Measurements from ENCODE around the gene RAI1.
A peak's percentile ranks its signal among the peaks of the same experiment; 100 is the strongest.
"Not testable (repeated sequence)": the region's sequence is repeated elsewhere in the genome, so short reads cannot be mapped to it uniquely, and the experiment has no call there.

RAI1 gene

DNA sequence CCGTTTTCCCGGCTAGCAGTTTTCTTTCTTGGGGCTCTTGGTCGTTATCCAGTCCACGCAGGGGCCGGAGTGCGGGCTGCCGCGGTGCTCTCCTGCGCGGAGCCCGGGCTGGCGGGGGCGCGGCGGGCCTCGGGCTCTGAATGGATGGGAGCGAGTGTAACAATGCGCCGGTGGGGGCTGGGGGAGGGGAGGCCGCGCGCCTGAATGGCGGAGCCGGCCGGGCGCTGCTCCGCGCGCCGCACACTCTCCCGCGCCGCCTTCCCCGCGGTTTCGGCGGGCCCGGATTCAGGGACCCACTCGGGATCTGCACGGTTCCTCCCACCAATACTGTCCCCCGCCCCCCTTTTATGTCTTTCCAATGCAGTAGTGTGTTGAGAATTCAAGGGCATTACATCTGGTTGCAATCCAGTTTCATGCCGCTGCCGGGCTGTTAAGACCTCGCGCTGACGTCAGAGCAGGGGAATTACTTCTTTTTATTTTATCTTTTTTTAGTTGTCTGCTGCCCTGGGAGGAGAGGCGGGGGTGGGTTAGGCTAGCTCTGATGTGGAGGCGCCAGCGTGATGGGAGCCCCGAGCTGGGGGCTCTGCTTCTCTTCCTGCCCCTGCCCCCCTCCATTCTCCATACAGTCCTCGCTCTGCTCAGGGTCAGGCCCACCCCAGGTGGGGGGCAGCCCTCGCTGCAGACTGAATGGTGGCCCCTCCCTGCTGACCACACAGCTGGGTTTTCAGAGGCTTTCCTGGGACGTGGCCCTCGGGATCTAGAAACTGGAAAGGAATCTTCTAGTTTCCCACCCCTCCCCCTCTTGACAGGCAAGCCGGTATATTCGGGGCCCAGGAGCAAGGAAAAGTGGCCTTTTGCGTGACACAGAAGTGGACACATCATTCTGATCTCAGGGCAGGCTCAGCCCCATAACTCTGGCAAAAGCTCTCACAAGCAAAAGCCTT lies 1.8 kb downstream of the RAI1 start:
- no peaks in the 10 kb centered on the region for H3K9me3 Mint-ChIP-seq

DNA sequence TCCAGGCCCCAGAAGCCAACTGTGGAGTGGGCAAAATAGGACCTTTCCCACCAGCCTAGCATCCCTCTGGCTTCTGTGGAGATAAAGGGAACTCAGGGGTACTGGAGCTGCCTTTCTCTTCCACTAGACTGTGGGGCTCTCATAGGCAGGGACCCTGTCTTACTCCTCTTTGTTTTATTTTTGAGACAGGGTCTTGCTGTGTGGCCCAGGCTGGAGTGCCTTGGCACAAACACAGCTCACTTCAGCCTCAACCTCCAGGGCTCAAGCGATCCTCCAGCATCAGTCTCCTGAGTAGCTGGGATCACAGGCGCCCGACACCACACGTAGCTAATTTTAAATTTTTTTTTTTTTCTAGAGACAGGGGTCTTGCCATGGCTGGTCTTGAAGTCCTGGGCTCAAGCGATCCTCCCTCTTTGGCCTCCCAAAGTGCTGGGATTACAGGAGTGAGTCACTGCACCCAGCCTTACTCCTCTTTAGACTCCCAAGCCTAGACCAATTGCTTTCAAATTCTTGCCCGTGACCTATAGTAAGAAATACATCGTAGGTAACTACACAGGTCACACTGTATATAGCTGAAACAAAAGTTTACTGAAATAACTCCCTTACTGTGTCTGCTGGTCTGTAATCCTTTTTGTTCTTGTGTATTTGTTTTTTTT lies 2.6 kb downstream of the RAI1 start:
- Mint-ChIP-seq H3K27me3 (no peaks in the 10 kb centered on the region), H3K9me3 (no peaks in the 10 kb centered on the region), H3K4me1 (peaks cover 34% of the 10 kb centered on the region), H3K27ac (peak overlapping the region; percentile 12), H3K36me3 (ENCODE audit: low read depth) (peaks cover 1% of the 10 kb centered on the region), H3K4me3 (peak overlapping the region; percentile 84)
- no peak for ATAC-seq
- no peak for DNase-seq

More for the DNA sequence above, 1.8 kb downstream of the RAI1 start:
- peaks cover 34% of the 10 kb centered on the region for H3K4me1 Mint-ChIP-seq
- H3K27me3 Mint-ChIP-seq = no peaks in the 10 kb centered on the region
- ATAC-seq = peak; percentile 53
- DNase-seq = peak; percentile 78
- peak overlapping the region; percentile 84 for H3K27ac Mint-ChIP-seq
- H3K36me3 Mint-ChIP-seq (ENCODE audit: low read depth) = peaks cover 1% of the 10 kb centered on the region
- peak overlapping the region; percentile 84 for H3K4me3 Mint-ChIP-seq

DNA sequence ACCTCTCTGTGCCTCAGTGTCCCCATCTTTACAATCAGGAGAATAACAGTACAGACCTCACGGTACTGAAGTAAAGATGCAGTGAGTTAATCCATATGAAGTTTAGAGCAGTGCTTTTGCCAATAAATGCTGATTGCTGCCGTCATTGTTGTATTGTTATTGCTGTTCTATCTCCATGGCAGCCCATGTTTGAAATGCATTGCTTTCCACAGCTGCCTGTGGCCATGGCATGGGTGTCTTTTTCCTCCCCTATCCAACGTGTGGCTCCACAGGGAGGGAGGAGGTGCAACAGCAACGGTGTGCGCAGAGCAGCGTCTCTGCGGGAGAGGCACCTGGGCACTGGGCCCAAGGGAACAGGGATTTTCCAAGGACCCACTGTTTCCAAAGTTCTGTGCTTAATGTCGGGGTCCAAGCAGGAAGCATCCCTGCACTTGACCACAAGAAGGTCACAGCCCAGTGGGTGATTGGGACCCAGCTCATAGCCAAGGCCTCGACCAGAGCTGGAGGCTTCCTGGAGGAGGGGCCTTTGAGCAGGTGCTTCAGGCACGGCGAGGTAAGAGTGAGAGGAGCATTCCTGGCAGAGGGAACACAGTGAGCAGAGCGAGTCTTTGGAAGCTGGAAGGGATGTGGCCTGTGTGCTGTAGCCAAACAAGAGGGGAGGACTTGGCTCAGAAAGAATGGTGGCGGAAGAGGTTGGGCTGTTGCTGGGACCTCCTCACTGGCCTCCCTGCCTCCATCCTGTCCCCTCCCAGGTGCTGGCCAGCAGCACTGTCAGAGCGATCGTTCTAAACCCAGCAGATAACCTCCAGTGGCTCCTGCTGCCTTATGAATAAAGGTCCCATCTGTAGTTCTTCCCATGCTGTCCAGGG lies 3.9 kb downstream of the RAI1 start:
- Mint-ChIP-seq H3K36me3 (ENCODE audit: low read depth) (peaks cover 1% of the 10 kb centered on the region), H3K4me1 (peaks cover 39% of the 10 kb centered on the region), H3K9me3 (no peaks in the 10 kb centered on the region), H3K27ac (peak overlapping the region; percentile 50), H3K27me3 (no peaks in the 10 kb centered on the region), H3K4me3 (no peak overlapping the region)
- DNase-seq (no peak), ATAC-seq (no peak)

DNA sequence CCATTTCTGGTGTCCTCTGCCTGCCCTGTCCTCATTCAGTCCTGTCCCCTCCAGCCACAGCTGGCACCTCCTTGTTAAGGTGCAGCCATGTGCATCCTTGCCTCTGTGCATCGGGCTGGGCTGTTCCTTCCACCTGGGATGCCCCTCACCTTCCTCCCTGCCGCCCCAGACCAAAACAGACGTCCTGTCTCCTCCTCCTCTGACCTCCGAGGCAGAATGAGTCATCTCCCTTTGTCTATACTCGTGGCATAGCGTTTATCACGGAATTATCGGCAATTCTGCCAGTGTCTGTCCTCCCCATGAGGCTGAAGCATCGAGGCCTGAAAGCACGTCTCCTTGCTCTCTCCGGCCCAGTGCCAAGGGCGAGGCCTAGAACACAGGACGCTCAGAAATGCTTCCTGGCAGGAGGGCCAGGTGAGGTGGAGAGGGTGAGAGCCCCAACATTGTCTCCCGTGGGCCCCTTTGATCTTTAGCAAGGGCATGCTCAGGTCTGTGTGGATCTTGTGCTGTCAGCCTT lies 4.6 kb downstream of the RAI1 start:
- ATAC-seq (no peak), DNase-seq (no peak)
- peaks cover 1% of the 10 kb centered on the region for H3K36me3 Mint-ChIP-seq (ENCODE audit: low read depth)
- peak overlapping the region; percentile 30 for H3K4me3 Mint-ChIP-seq
- H3K27me3 Mint-ChIP-seq = no peaks in the 10 kb centered on the region
- no peaks in the 10 kb centered on the region for H3K9me3 Mint-ChIP-seq
- peaks cover 46% of the 10 kb centered on the region for H3K4me1 Mint-ChIP-seq
- H3K27ac Mint-ChIP-seq = no peak overlapping the region

DNA sequence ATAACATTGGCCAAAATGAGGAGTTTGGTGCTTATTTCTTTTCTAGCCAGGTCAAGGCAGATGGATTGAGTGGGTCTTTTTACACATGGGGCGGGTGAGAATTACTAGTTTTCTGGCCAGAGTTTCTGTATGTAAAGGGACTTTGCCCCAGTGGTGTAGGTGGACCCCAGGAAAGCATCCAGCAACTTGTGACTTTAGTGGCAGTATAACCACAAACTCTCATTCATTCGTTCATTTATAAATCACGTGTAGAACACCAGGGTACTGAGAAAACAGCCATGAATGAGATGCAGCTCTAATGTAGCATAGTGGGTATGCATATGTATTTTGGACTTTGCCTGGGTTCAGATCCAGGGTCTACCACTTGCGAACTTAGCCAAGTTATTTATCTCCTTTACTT lies 8.1 kb downstream of the RAI1 start:
- no peaks in the 10 kb centered on the region for H3K9me3 Mint-ChIP-seq
- no peak overlapping the region for H3K4me3 Mint-ChIP-seq
- H3K27ac Mint-ChIP-seq = no peak overlapping the region
- no peak for ATAC-seq
- no peak for DNase-seq
- no peaks in the 10 kb centered on the region for H3K36me3 Mint-ChIP-seq (ENCODE audit: low read depth)
- H3K4me1 Mint-ChIP-seq = peaks cover 66% of the 10 kb centered on the region
- no peaks in the 10 kb centered on the region for H3K27me3 Mint-ChIP-seq

DNA sequence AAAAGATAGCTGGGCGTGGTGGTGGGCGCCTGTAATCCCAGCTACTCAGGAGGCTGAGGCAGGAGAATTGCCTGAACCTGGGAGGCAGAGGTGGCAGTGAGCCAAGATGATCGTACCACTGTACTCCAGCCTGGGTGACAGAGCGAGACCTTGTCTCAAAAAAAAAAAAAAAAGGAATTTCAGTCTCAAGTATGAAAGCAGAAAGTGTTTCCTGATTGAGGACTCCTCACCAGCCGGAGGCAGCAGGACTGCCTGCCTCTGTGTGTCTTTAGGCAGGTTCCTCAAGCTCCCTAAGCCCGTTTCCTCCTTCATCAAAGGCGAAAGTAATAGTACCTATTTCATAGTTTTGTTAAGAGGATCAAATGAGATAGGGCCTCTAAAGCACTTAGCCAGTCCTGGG lies 9.0 kb downstream of the RAI1 start:
- not testable (repeated sequence) for H3K36me3 Mint-ChIP-seq (ENCODE audit: low read depth); H3K27ac Mint-ChIP-seq; ATAC-seq; DNase-seq; H3K27me3 Mint-ChIP-seq; H3K4me3 Mint-ChIP-seq; H3K9me3 Mint-ChIP-seq
- H3K4me1 Mint-ChIP-seq = peaks cover 60% of the 10 kb centered on the region

DNA sequence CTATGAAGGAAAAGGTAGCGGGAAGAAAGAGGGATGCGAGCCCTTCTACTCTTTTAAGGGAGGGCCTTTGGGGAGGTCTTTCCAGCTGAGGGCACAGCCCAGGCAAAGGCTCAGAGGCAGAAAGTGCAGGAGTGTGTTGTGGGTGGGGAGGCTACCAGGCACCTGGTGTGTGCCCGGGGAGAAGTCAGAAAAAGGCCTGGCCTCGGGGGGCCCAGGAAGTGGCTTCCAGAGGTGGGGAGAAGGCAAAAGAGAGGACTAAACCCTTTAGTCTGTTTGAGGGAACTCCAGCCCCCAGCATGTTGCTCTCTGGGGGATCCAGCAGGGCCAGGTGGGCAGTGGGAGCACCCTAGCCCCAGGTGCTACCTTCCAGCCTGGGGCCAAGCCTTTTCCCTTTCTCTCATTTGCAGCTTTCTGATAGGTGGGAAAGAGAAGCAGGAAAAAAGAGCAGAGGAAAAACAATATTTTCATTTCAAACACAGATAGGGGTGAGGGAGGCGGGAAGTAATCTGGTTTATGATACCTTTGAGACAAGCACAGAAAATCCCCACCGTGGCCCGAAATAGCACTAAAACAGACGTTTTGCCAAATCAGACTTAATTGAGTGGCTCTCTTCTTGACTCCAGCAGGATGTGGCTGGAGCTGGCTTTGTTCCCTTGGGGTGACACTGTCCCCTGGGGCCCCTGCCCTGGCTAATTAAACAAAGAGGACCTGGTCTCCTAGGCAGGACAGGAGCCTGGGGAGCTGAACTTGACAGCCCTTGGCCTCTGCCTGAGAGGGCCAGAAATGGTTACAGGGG lies 10.4 kb downstream of the RAI1 start:
- Mint-ChIP-seq H3K36me3 (ENCODE audit: low read depth) (no peaks in the 10 kb centered on the region), H3K27me3 (no peaks in the 10 kb centered on the region), H3K4me1 (peaks cover 65% of the 10 kb centered on the region), H3K4me3 (no peak overlapping the region), H3K9me3 (no peaks in the 10 kb centered on the region), H3K27ac (peak overlapping the region; percentile 28)
- DNase-seq = no peak
- no peak for ATAC-seq

DNA sequence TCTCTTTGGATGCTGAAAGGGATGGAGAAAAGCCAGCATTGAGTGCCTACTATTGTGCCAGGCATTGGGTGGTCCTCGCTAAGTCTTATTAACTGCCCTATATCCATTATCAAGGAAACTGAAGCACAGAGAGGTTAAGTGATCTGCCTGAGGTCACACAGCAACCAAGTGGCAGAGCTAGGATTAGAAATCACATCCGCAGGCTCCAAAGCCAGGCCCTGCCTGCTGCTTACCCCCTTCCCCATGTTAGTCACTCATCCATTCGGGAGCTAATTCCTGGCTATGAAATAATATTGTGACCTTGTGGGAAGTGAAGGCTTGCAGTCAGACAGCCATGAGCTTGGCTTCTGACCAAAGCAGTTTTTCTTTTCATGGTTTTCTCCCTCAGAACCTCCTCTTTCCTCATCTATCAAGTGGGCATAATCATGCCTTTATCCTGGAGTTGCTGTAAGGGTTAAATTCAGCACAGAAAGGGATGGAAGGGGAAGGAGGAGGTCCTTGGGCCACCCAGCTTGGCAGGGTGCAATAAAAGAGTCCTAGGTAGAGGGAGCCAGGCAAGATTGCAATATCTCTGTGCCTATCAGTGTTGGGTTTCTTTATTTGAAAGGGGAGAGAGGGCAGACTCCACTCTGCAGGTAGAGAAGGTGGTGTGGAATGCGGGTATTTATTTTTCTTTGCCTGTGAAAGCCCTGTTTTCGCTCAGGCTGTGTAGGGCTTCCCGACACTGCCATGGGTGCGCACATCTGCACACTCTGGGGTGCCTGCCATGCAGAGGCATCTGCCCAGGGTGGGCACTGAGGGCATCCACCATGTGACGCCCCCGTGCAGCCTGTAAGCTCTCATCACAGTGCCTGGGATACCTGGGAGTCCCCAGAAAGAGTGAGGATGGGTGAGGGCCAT lies 11.3 kb downstream of the RAI1 start:
- DNase-seq (no peak), ATAC-seq (no peak)
- no peaks in the 10 kb centered on the region for H3K9me3 Mint-ChIP-seq
- H3K27ac Mint-ChIP-seq = peak overlapping the region; percentile 84
- H3K4me1 Mint-ChIP-seq = peaks cover 72% of the 10 kb centered on the region
- no peaks in the 10 kb centered on the region for H3K27me3 Mint-ChIP-seq
- no peaks in the 10 kb centered on the region for H3K36me3 Mint-ChIP-seq (ENCODE audit: low read depth)
- no peak overlapping the region for H3K4me3 Mint-ChIP-seq

DNA sequence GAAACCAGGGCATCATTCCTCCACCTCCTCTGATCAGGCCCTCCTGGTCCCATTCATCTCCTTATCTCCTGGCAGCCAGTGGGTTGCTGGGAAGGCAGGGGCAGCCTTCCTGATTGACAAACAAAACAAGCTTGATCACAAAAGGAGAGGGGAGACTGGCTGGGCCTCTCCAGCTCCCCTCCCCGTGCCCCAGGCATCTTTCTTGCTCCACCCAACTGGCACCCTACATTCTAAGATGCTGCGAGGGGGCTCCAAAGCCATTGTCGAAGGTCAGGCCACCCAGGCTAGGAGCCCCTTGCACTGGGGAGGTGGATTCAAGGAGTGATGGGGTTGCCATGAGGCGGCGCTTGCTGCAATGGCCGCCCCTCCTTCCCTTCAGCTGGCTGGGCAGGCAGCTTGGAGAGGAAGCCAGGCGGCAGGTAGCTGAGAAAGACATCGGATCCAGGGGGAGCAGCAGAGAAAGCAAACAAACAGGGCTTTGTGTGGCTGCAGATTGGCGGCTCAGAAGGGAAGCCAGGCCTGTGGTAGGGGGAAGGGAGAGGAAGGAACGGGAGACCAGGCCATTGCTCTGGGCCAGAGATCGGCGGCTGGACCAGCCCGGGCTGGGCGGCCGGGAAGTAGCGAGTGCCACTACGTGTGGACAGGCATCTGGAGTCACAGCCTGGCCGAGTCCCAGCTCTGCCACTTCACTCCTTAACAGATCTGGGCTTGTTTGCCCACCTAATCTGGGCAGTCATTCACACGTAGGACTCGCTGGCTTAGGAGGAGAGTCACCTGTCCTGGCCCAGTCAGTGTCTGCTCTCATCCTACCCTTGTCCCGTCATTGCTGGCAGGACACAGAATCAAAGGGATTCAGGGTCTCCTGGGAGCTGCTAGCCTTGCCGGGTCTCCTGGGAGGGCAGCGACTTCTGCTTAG lies 12.3 kb downstream of the RAI1 start:
- ATAC-seq (no peak), DNase-seq (no peak)
- Mint-ChIP-seq H3K36me3 (ENCODE audit: low read depth) (no peaks in the 10 kb centered on the region), H3K4me3 (peak overlapping the region; percentile 64), H3K9me3 (no peaks in the 10 kb centered on the region), H3K27me3 (no peaks in the 10 kb centered on the region), H3K27ac (peak overlapping the region; percentile 86), H3K4me1 (peaks cover 77% of the 10 kb centered on the region)

DNA sequence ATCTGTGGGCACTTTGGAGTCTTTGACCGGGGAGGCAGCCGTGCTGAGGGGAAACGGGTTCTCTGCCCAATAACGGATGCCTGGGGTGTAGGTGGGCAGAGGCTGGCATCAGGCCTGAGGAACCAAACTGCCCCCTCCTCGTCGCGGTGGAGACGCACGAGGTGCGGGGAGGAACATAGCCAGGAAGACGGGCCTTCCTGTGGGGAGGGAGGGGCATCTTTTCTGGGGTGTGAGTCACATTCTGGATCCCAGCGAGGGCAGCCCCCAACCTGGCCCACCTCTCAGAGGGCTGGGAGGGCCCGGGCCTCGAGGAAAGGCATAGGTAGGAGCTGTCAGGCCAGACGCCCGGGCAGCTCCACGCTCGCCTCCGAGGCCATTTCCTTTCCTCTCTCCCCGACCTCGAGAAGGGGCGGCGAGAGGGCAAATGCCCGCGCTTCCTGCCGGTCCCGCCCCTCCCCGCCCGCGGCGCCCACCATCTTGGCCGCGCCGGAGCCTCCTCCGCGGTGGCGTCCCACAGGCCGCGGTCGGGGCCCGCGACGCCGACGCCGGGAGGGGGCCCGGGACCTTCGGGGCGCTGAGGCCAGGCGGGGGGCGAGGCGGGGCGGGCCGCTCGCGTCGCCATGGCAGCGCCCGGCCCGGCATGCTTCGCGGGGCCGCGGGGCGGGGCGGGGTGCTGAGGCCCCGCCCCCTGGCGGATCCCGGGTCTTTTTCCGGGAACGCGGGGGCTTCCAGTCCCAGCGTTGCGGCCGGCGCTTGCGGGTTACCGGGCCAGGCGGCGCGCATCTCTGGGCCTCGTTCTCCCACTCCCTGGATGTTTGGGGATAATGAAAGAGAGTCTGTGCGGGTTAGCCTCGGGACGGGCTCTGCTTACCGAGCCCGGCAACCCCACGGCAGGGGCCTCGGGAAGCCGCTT lies 13.2 kb downstream of the RAI1 start:
- Mint-ChIP-seq H3K36me3 (ENCODE audit: low read depth) (no peaks in the 10 kb centered on the region), H3K4me1 (peaks cover 77% of the 10 kb centered on the region), H3K9me3 (no peaks in the 10 kb centered on the region), H3K27ac (peak overlapping the region; percentile 91), H3K27me3 (no peaks in the 10 kb centered on the region), H3K4me3 (peak overlapping the region; percentile 81)
- DNase-seq (peak; percentile 68), ATAC-seq (peak; percentile 75)

DNA sequence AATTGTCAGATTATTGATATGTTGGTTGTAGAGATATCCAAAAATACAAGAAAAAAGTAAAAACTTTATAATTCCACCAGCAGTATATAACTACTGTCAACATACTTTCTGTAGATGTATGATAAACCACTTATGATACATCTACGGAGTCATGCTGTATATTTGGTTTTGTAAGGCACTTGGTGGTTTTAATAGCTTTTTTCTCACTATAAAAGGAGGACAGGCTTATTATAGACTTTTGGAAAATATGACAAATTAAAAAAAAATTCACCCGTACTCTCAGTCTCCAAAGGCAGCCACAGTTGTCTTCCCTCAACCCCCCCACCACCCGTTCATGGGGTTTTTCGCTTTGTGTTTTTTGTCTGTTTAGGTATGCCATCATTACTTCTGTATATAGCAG lies 14.8 kb downstream of the RAI1 start:
- Mint-ChIP-seq H3K4me3 (peak overlapping the region; percentile 81), H3K4me1 (peaks cover 65% of the 10 kb centered on the region), H3K27me3 (no peaks in the 10 kb centered on the region), H3K27ac (peak overlapping the region; percentile 91), H3K36me3 (ENCODE audit: low read depth) (no peaks in the 10 kb centered on the region), H3K9me3 (no peaks in the 10 kb centered on the region)
- ATAC-seq = peak; percentile 43
- no peak for DNase-seq

All from activated naive CD8-positive, alpha-beta T cell treated with anti-CD3 and anti-CD28 coated beads, Interleukin-2, amount 50 U/mL, for 24 hours (primary cell).